ENCODE data around the gene DMTF1. TPM values are rescaled to one million over a fixed set of nuclear protein-coding genes. Genes with fewer than 3 reads are reported as not detected.
A peak's percentile ranks its signal among the peaks of the same experiment; 100 is the strongest.

The DMTF1 gene
- total and polyA plus RNA-seq, 9 of the 15 experiments (the other 6 are each of a cell fraction or from before 2014, with no cell fraction given): 25.7 to 208 (median 74.7) TPM

GRCh38 chr7:87152112-87152896 is at the start of gene DMTF1 (continued):
- TF ChIP-seq HNRNPLL (IDR thresholded peaks at IDR 0.05; ENCODE audit: low read depth, low read length, poor library complexity, severe bottlenecking): peak; percentile 68
- peak; percentile 65 for TF ChIP-seq KLF1 (tag; IDR thresholded peaks at IDR 0.05)
- peak; percentile 79 for TF ChIP-seq DPF2 (IDR thresholded peaks at IDR 0.05)
- TF ChIP-seq, protein P1, sequence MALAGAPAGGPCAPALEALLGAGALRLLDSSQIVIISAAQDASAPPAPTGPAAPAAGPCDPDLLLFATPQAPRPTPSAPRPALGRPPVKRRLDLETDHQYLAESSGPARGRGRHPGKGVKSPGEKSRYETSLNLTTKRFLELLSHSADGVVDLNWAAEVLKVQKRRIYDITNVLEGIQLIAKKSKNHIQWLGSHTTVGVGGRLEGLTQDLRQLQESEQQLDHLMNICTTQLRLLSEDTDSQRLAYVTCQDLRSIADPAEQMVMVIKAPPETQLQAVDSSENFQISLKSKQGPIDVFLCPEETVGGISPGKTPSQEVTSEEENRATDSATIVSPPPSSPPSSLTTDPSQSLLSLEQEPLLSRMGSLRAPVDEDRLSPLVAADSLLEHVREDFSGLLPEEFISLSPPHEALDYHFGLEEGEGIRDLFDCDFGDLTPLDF (CRISPR knock-in tag; IDR thresholded peaks at IDR 0.05): peak; percentile 87
- 0 out of 2 replicates have a peak, but pooled peaks have one; percentile 33 for TF ChIP-seq ZNF431 (CRISPR knock-in tag; IDR thresholded peaks at IDR 0.05)
- peak; percentile 53; the same call in 1 of the 2 replicates for TF ChIP-seq KLF6 (CRISPR knock-in tag; IDR thresholded peaks at IDR 0.05; ENCODE audit: borderline replicate concordance)
- no peak for TF ChIP-seq SP2 (IDR thresholded peaks at IDR 0.05; ENCODE audit: extremely low read depth, low read depth, low read length, poor library complexity, severe bottlenecking)
- TF ChIP-seq TEAD1 (CRISPR knock-in tag; IDR thresholded peaks at IDR 0.05): peak in 1 of 2 experiments; percentile 98; a peak in 2 of 4 replicates
- peak; percentile 92; the same call in 1 of the 2 replicates for TF ChIP-seq MXI1 (IDR thresholded peaks at IDR 0.05; ENCODE audit: low read depth, low read length)
- peak; percentile 63; the same call in 1 of the 2 replicates for TF ChIP-seq ARID2 (IDR thresholded peaks at IDR 0.05)
- TF ChIP-seq POLR2H (tag; IDR thresholded peaks at IDR 0.05; ENCODE audit: low read depth): peak; percentile 96
- peak; percentile 86 to 89 for TF ChIP-seq NONO (IDR thresholded peaks at IDR 0.05; ENCODE audit: low read depth in 2 of 2, low read length in 1 of 2)
- TF ChIP-seq MXD1 (CRISPR knock-in tag; IDR thresholded peaks at IDR 0.05; ENCODE audit: borderline replicate concordance, poor library complexity, severe bottlenecking): no peak
- TF ChIP-seq RNF2 (IDR thresholded peaks at IDR 0.05): peak; percentile 84
- TF ChIP-seq CBFB (CRISPR knock-in tag; IDR thresholded peaks at IDR 0.05): 0 out of 2 replicates have a peak, but pooled peaks have one; percentile 56
- TF ChIP-seq HOXB6 (CRISPR knock-in tag; IDR thresholded peaks at IDR 0.05; ENCODE audit: borderline replicate concordance): no peak
- TF ChIP-seq ETS1 (conservative IDR thresholded peaks at IDR 0.05; ENCODE audit: control insufficient read depth, low read depth, low read length): peak; percentile 83
- no peak; the same call in none of the 2 replicates for TF ChIP-seq NKRF (IDR thresholded peaks at IDR 0.05; ENCODE audit: borderline replicate concordance)
- peak; percentile 9; the same call in 1 of the 2 replicates for TF ChIP-seq ZNF384 (IDR thresholded peaks at IDR 0.05; ENCODE audit: low read depth, low read length)
- TF ChIP-seq, protein P2, sequence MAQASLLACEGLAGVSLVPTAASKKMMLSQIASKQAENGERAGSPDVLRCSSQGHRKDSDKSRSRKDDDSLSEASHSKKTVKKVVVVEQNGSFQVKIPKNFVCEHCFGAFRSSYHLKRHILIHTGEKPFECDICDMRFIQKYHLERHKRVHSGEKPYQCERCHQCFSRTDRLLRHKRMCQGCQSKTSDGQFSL (CRISPR knock-in tag; IDR thresholded peaks at IDR 0.05): 0 out of 2 replicates have a peak, but pooled peaks have one; percentile 36
- TF ChIP-seq, protein P2 (tag; IDR thresholded peaks at IDR 0.05): no peak; a peak in 1 of 4 replicates

Data from K562 (cell line).